Small intestine (tissue), 7 donors: Measurements from ENCODE around the gene CRYL1. TPM values are rescaled to one million over a fixed set of nuclear protein-coding genes. Genes with fewer than 3 reads are reported as not detected.
"Not testable (repeated sequence)": the region's sequence is repeated elsewhere in the genome, so short reads cannot be mapped to it uniquely, and the experiment has no call there.

Experiments
- DNase-seq, 2 donors: peaks; one replicate each; pipeline versions ENCODE4 v3.0.0 to v3.0.0-alpha.2; 2013
- FAIRE-seq: peaks from 2 replicates; lab custom pipeline; 2012; peaks lifted over from hg19 to GRCh38; lab: Jason Lieb, UNC
- H3K27ac ChIP-seq, 3 donors: one replicate each; pipeline ENCODE4 v1.5.1; 2013; ENCODE audit warnings: low read length in 2 of 3, mild to moderate bottlenecking in 2 of 3, control low read depth in 1 of 3, inconsistent platforms in 1 of 3, low read depth in 1 of 3, moderate library complexity in 1 of 3
- H3K27me3 ChIP-seq, 3 donors: one replicate each; pipeline ENCODE4 v1.6.1; 2013; ENCODE audit warnings: low read length in 3 of 3, inconsistent platforms in 1 of 3; ENCODE audit not compliant: control insufficient read depth in 3 of 3, insufficient read depth in 3 of 3
- H3K36me3 ChIP-seq, 3 donors: one replicate each; pipeline ENCODE4 v1.6.1; 2013; ENCODE audit warnings: low read length in 3 of 3, inconsistent platforms in 1 of 3, low read depth in 1 of 3, mild to moderate bottlenecking in 1 of 3, moderate library complexity in 1 of 3; ENCODE audit not compliant: control insufficient read depth in 3 of 3, insufficient read depth in 2 of 3
- H3K4me1 ChIP-seq, 3 donors: one replicate each; pipeline ENCODE4 v1.6.1; 2013; ENCODE audit warnings: low read length in 2 of 3, inconsistent platforms in 1 of 3, low read depth in 1 of 3, mild to moderate bottlenecking in 1 of 3, moderate library complexity in 1 of 3; ENCODE audit not compliant: control insufficient read depth in 3 of 3, insufficient read depth in 2 of 3
- H3K4me3 ChIP-seq, 3 donors: one replicate each; pipeline ENCODE4 v1.5.1; 2013; ENCODE audit warnings: low read length in 3 of 3, control low read depth in 1 of 3, inconsistent platforms in 1 of 3, low read depth in 1 of 3, mild to moderate bottlenecking in 1 of 3, moderate library complexity in 1 of 3
- H3K9me3 ChIP-seq, 2 donors: one replicate each; pipeline ENCODE4 v1.6.1; 2013; ENCODE audit warnings: low read depth in 1 of 2, low read length in 1 of 2; ENCODE audit not compliant: control insufficient read depth in 2 of 2, insufficient read depth in 1 of 2
- WGBS, 3 donors: extraction: QIAGEN DNeasy Blood & Tissue Kit; methylation state at CpG; one replicate each; pipeline ENCODE4 v1.1.7; 2013; 5-methylcytosine and 5-hydroxymethylcytosine counted together
- polyA plus RNA-seq, 4 donors: library from polyadenylated mRNA; stranded (reverse) in 3 of 4; unstranded in 1 of 4; fragments of 200-250 nt in 3 of 4; fragments of 120-200 nt in 1 of 4; gene quantifications; one replicate each; pipeline versions ENCODE4 v1.2.1 to v1.2.3, GENCODE V29; 2013
- donor health status: healthy with polysubstance abuse.
- donor health status: control.
- donor health status: control.
- donor health status: Bipolar disorder and iron deficiency.
- donor health status: healthy.

The CRYL1 gene
- polyA plus RNA-seq, 4 donors = 136 to 372 (median 263) TPM

GRCh38 chr13:20441056-20441455 lies 84.6 kb downstream of the CRYL1 start:
- no peaks in the 10 kb centered on the region for H3K27me3 ChIP-seq
- 70 to 81% (median 75%) methylated on average over 5 of the region's 5 CpGs for WGBS, 3 donors
- FAIRE-seq = no peak

DNA sequence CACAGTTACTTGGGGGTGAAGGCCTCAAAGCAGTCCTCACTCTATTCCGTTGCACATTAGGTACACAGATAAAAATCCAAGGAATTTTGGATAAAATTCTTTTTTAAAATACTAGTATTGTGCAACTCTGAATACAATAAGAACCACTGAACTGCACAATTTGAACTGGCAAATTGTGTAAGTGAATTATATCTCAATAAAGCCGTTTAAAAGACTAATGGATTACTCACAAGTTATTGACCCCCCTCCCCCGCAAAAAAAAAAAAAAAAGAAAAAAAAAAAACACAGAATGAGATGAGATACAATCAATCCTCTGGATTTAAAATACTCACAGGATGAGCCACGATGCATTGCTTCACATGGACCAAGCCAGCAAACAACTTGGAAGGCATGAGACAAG lies 86.4 kb downstream of the CRYL1 start:
- Histone ChIP-seq H3K27ac (no peak overlapping the region), H3K9me3 (no peaks in the 10 kb centered on the region), H3K4me3 (no peak overlapping the region), H3K36me3 (peaks cover 0 to 41% (median 7%) of the 10 kb centered on the region in 3 donors), H3K4me1 (no peaks in the 10 kb centered on the region), H3K27me3 (no peaks in the 10 kb centered on the region)
- DNase-seq (no peak), FAIRE-seq (no peak)
- WGBS, 3 donors = 80 to 85% (median 84%) methylated on average over 4 of the region's 4 CpGs

More at GRCh38 chr13:20441056-20441455, 84.6 kb downstream of the CRYL1 start:
- no peak overlapping the region for H3K27ac ChIP-seq
- no peak for DNase-seq
- H3K36me3 ChIP-seq = peaks cover 0 to 29% (median 5%) of the 10 kb centered on the region in 3 donors
- no peaks in the 10 kb centered on the region for H3K4me1 ChIP-seq
- peaks cover 0 to 3% of the 10 kb centered on the region in 2 donors for H3K9me3 ChIP-seq
- no peak overlapping the region for H3K4me3 ChIP-seq

DNA sequence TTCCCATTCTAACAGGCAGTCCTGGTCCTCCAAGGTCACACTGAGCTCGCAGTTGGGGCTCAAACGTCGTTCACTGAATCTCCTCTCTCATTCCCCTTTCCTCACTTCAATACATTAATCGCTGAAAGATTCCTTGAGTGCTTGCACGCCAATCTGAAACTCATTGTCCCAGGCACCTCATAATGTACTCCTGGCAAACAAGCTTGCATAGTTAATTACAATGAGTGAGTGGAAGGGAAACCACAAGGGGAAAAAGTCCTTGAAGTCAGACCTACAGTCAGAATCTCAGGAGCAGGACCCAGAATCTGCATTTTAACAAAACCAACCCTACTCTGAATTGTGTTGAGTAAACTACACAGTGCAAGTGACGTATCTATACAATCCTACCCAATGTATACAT lies 86.9 kb downstream of the CRYL1 start:
- Histone ChIP-seq H3K36me3 (peaks cover 0 to 43% (median 7%) of the 10 kb centered on the region in 3 donors), H3K9me3 (no peaks in the 10 kb centered on the region), H3K27ac (no peak overlapping the region), H3K4me3 (no peak overlapping the region), H3K27me3 (no peaks in the 10 kb centered on the region), H3K4me1 (no peaks in the 10 kb centered on the region)
- WGBS, 3 donors = 91 to 93% (median 93%) methylated on average over 6 of the region's 6 CpGs
- FAIRE-seq (no peak), DNase-seq (no peak)

GRCh38 chr13:20436505-20436904 lies 89.2 kb downstream of the CRYL1 start:
- H3K9me3 ChIP-seq = no peaks in the 10 kb centered on the region
- no peaks in the 10 kb centered on the region for H3K4me1 ChIP-seq
- WGBS, 3 donors = 93 to 94% (median 94%) methylated on average over 10 of the region's 10 CpGs
- peaks cover 0 to 57% (median 11%) of the 10 kb centered on the region in 3 donors for H3K36me3 ChIP-seq
- FAIRE-seq = no peak
- no peaks in the 10 kb centered on the region for H3K27me3 ChIP-seq
- H3K4me3 ChIP-seq = no peak overlapping the region
- no peak overlapping the region for H3K27ac ChIP-seq
- DNase-seq = no peak

DNA sequence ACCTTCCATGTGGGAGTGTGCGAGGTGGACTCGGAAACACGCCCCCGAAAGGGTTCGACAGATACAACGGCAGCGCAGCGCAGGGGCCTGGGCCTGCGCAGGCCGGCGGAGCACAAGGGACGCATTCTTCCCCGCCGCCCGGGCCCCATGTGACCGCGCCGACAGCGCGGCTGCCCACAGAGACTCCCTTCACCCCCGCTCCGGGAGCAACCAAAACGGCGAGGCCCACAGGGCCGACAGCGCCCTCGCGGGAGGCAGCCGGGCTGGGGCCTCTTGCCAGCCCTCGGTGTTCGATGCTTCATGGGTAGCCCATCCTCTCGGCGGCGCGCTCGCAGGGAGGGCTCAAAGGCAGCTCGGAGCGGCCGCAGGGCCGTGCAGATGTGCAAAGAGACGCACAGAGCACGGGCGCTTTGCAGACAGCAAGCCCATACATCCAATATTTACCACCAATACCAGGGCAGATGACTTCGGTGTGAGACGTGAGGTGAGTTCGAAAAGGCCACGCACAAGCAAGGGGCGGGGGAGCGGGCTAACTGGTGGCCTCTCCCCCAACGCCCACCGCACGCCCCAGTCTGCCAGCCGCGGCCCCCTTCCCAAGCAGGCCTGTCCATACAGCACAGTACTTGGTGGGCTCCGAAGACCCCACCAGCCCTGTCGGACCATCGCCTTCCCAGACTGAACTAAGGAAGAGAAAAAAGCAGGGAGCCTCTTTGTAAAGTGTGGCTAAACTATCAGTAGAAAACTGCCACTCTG lies 89.9 kb downstream of the CRYL1 start:
- H3K27me3 ChIP-seq = no peaks in the 10 kb centered on the region
- no peak overlapping the region for H3K4me3 ChIP-seq
- no peak overlapping the region for H3K27ac ChIP-seq
- H3K36me3 ChIP-seq = peaks cover 0 to 59% (median 14%) of the 10 kb centered on the region in 3 donors
- 77 to 92% (median 88%) methylated on average over 57 of the region's 57 CpGs for WGBS, 3 donors
- DNase-seq (no peak), FAIRE-seq (no peak)
- H3K9me3 ChIP-seq = no peaks in the 10 kb centered on the region
- H3K4me1 ChIP-seq = no peaks in the 10 kb centered on the region

- H3K27me3 ChIP-seq, H3K27ac ChIP-seq, DNase-seq, H3K4me1 ChIP-seq, H3K9me3 ChIP-seq, FAIRE-seq, H3K4me3 ChIP-seq: not testable (repeated sequence)
- 94 to 96% (median 95%) methylated on average over 9 of the region's 9 CpGs for WGBS, 3 donors
- H3K36me3 ChIP-seq = peaks cover 0 to 71% (median 21%) of the 10 kb centered on the region in 3 donors
Observed at GRCh38 chr13:20434210-20434609, 91.4 kb downstream of the CRYL1 start.

DNA sequence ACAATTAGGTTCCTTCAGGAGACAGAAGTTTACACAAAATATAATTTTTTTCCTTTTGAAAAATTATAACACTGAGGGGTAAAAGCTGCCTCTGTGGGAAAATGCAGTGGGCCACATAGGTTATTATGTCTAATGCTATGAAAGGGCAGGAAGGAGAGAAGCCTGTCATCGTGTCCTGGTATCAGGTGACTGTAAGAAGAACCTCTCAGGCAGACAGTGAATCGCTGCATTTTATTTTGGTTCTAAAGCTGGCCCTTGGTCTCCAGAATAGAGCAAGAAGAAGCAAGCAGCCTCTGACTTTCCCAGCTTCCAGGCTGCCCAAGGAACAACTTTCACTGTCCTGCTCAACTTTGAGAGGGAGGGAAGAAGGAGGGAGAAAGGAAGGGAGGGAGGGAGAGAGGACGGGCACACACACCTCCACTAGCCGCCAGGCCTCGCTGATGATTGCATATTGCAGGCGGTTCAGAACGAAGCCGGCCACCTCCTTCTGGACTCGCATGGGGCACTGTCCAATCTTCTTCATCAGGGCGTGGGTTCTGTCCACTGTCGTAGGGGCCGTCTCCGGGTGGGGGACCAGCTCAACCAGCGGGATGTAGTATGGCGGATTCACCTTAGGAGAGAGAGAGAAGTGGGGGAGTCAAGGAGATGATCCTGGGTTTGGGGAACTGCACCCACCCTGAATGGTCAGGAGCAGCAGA lies 93.8 kb downstream of the CRYL1 start:
- H3K4me1 ChIP-seq = no peaks in the 10 kb centered on the region
- DNase-seq = no peak
- H3K36me3 ChIP-seq = peaks cover 0 to 75% (median 23%) of the 10 kb centered on the region in 3 donors
- 90 to 93% (median 93%) methylated on average over 15 of the region's 15 CpGs for WGBS, 3 donors
- H3K9me3 ChIP-seq = no peaks in the 10 kb centered on the region
- H3K4me3 ChIP-seq = no peak overlapping the region
- H3K27ac ChIP-seq = no peak overlapping the region
- no peak for FAIRE-seq
- no peaks in the 10 kb centered on the region for H3K27me3 ChIP-seq

GRCh38 chr13:20431080-20431479 lies 94.6 kb downstream of the CRYL1 start:
- no peaks in the 10 kb centered on the region for H3K9me3 ChIP-seq
- no peak overlapping the region for H3K4me3 ChIP-seq
- H3K36me3 ChIP-seq = peaks cover 0 to 72% (median 20%) of the 10 kb centered on the region in 3 donors
- 92 to 97% (median 93%) methylated on average over 16 of the region's 16 CpGs for WGBS, 3 donors
- no peaks in the 10 kb centered on the region for H3K4me1 ChIP-seq
- DNase-seq = no peak
- no peak for FAIRE-seq
- H3K27ac ChIP-seq = no peak overlapping the region
- no peaks in the 10 kb centered on the region for H3K27me3 ChIP-seq
